Body of pancreas (tissue), 4 donors: ENCODE results near the gene CTTN.

Experiments used
- CTCF ChIP-seq, 7 experiments: fragments of 450-650 bp in 4 of 7; fragments of 200-600 bp in 3 of 7; sonication (generic) in 3 of 7; IDR thresholded peaks; one replicate each; pipeline ENCODE4 v1.5.1; 2016 to 2019; ENCODE audit warnings: antibody characterized with exemption in 7 of 7
- POLR2A ChIP-seq, 3 donors: fragments of 450-650 bp; IDR thresholded peaks; one replicate each; pipeline ENCODE4 v1.6.1; 2016; ENCODE audit warnings: antibody characterized with exemption in 3 of 3, mild to moderate bottlenecking in 2 of 3

GRCh38 chr11:70445605-70446004 lies 47.3 kb downstream of the CTTN start:
- TF ChIP-seq POLR2A (IDR thresholded peaks at IDR 0.05) (no peak), CTCF (IDR thresholded peaks at IDR 0.05) (no peak)
